SK-N-MC (cell line): ENCODE measurements around the gene ZNF677.
"Not testable (repeated sequence)": the region's sequence is repeated elsewhere in the genome, so short reads cannot be mapped to it uniquely, and the experiment has no call there.

Source experiments
- DNase-seq: peaks from one replicate; pipeline ENCODE4 v3.0.0-alpha.2; 2011; ENCODE audit warnings: low read depth, low spot score
- H3K27ac ChIP-seq: fragments of 200-600 bp; sonication (generic); 2 replicates; pipeline ENCODE4 v1.5.1; 2016; ENCODE audit warnings: mixed run types
- H3K36me3 ChIP-seq: fragments of 200-600 bp; sonication (generic); 2 replicates; pipeline ENCODE4 v1.6.1; 2017; ENCODE audit warnings: antibody characterized with exemption, low read length, mixed read lengths; ENCODE audit not compliant: insufficient read depth
- H3K4me3 ChIP-seq: fragments of 200-600 bp; sonication (generic); 2 replicates; pipeline ENCODE4 v1.5.1; 2016
- H3K9ac ChIP-seq: fragments of 200-600 bp; sonication (generic); 2 replicates; pipeline ENCODE4 v1.8.0; 2017; ENCODE audit warnings: mixed run types, mixed read lengths; ENCODE audit not compliant: insufficient read length
- H3K9me3 ChIP-seq: fragments of 200-600 bp; sonication (generic); 2 replicates; pipeline ENCODE4 v1.6.1; 2017; ENCODE audit warnings: low read depth, mild to moderate bottlenecking, antibody characterized with exemption, low read length, moderate library complexity, mixed read lengths
- EZH2 ChIP-seq: fragments of 200-600 bp; sonication (generic); IDR thresholded peaks from one replicate; pipeline ENCODE4 v1.6.1; 2017; ENCODE audit warnings: antibody characterized with exemption
- FOXP2 ChIP-seq: optimal IDR thresholded peaks from 2 replicates; pipeline ENCODE3; 2011; ENCODE audit warnings: mild to moderate bottlenecking, moderate library complexity; ENCODE audit not compliant: insufficient read depth; ENCODE audit errors: extremely low read length, control extremely low read depth
- POLR2AphosphoS5 ChIP-seq: IDR thresholded peaks from 2 replicates; pipeline ENCODE4 v1.6.1; 2012; ENCODE audit warnings: mild to moderate bottlenecking, low read depth, low read length, borderline replicate concordance

The ZNF677 gene

GRCh38 chr19:53254411-53255341 lies at the start of gene ZNF677:
Gene ZNF677 (minus strand): TSS chr19:53254873. CDS start chr19:53251550, 3,323 bp downstream.
- H3K9ac ChIP-seq = no peak within 1 kb of the TSS
- no peak for DNase-seq
- no peak within 1 kb of the TSS for H3K4me3 ChIP-seq
- H3K36me3 ChIP-seq = no peaks in the 10 kb centered on the region
- TF ChIP-seq POLR2AphosphoS5 (no peak), EZH2 (no peak), FOXP2 (no peak)
- H3K9me3 ChIP-seq = no peaks in the 10 kb centered on the region
- no peak within 1 kb of the TSS for H3K27ac ChIP-seq

GRCh38 chr19:53301341-53301740 lies 46.7 kb upstream of the ZNF677 start:
- H3K27ac ChIP-seq, H3K9ac ChIP-seq, DNase-seq, H3K9me3 ChIP-seq, H3K4me3 ChIP-seq, H3K36me3 ChIP-seq: not testable (repeated sequence)

GRCh38 chr19:53294786-53295441 lies 40.2 kb upstream of the ZNF677 start:
- no peak for DNase-seq
- no peak for TF ChIP-seq FOXP2
- Histone ChIP-seq H3K4me3 (no peak overlapping the region), H3K9ac (no peak overlapping the region), H3K9me3 (peaks cover 8% of the 10 kb centered on the region; the same call in 1 of the 2 replicates), H3K36me3 (no peaks in the 10 kb centered on the region), H3K27ac (no peak overlapping the region)

GRCh38 chr19:53290758-53291549 lies 36.3 kb upstream of the ZNF677 start:
- DNase-seq = no peak
- H3K4me3 ChIP-seq = no peak overlapping the region
- TF ChIP-seq POLR2AphosphoS5 (no peak), FOXP2 (no peak), EZH2 (no peak)
- no peaks in the 10 kb centered on the region for H3K36me3 ChIP-seq
- no peak overlapping the region for H3K27ac ChIP-seq
- H3K9ac ChIP-seq = no peak overlapping the region
- H3K9me3 ChIP-seq = peaks cover 8% of the 10 kb centered on the region; the same call in 1 of the 2 replicates

GRCh38 chr19:53285087-53285486 lies 30.4 kb upstream of the ZNF677 start:
- no peaks in the 10 kb centered on the region for H3K36me3 ChIP-seq
- H3K4me3 ChIP-seq = no peak overlapping the region
- H3K27ac ChIP-seq = no peak overlapping the region
- H3K9ac ChIP-seq = no peak overlapping the region
- H3K9me3 ChIP-seq = no peaks in the 10 kb centered on the region
- TF ChIP-seq FOXP2 = no peak
- TF ChIP-seq POLR2AphosphoS5 = no peak
- TF ChIP-seq EZH2 = no peak
- no peak for DNase-seq

GRCh38 chr19:53281947-53282346 lies 27.3 kb upstream of the ZNF677 start:
- H3K9ac ChIP-seq, H3K36me3 ChIP-seq, DNase-seq, H3K9me3 ChIP-seq, H3K4me3 ChIP-seq, H3K27ac ChIP-seq: not testable (repeated sequence)

GRCh38 chr19:53275480-53275879 lies 20.8 kb upstream of the ZNF677 start:
- no peak for DNase-seq
- no peaks in the 10 kb centered on the region for H3K9me3 ChIP-seq
- no peaks in the 10 kb centered on the region for H3K36me3 ChIP-seq
- H3K27ac ChIP-seq = no peak overlapping the region
- H3K9ac ChIP-seq = no peak overlapping the region
- TF ChIP-seq FOXP2 (no peak), POLR2AphosphoS5 (no peak)
- H3K4me3 ChIP-seq = no peak overlapping the region

GRCh38 chr19:53272044-53272443 lies 17.4 kb upstream of the ZNF677 start:
- no peak for DNase-seq
- Histone ChIP-seq H3K27ac (no peak overlapping the region), H3K36me3 (no peaks in the 10 kb centered on the region), H3K4me3 (no peak overlapping the region), H3K9ac (no peak overlapping the region), H3K9me3 (no peaks in the 10 kb centered on the region)
- TF ChIP-seq FOXP2 (no peak), POLR2AphosphoS5 (no peak), EZH2 (no peak)

GRCh38 chr19:53269861-53270260 lies 15.2 kb upstream of the ZNF677 start:
- not testable (repeated sequence) for H3K27ac ChIP-seq, H3K4me3 ChIP-seq, H3K9ac ChIP-seq, H3K36me3 ChIP-seq, DNase-seq, H3K9me3 ChIP-seq

- H3K9me3 ChIP-seq, H3K4me3 ChIP-seq, H3K36me3 ChIP-seq, H3K9ac ChIP-seq, DNase-seq, H3K27ac ChIP-seq: not testable (repeated sequence)
These were observed 12.9 kb upstream of the ZNF677 start, which contains the start of gene VN1R4 for GRCh38 chr19:53267623-53268022. Gene VN1R4 (minus strand): TSS chr19:53267723. CDS start chr19:53267665, 58 bp downstream.

- not testable (repeated sequence) for H3K9ac ChIP-seq, H3K27ac ChIP-seq, H3K4me3 ChIP-seq, H3K9me3 ChIP-seq, DNase-seq, H3K36me3 ChIP-seq
These were observed 3.2 kb upstream of the ZNF677 start, which contains the start of gene VN1R2 for GRCh38 chr19:53257715-53258342. Gene VN1R2 (plus strand): TSS chr19:53258292. CDS start chr19:53258376, 84 bp downstream.
